ENCODE results near the gene UST. TPM values are rescaled to one million over a fixed set of nuclear protein-coding genes. Genes with fewer than 3 reads are reported as not detected.

Gene UST
- total and polyA plus RNA-seq, 2 of the 8 experiments (the other 6 are each of a cell fraction or from before 2014, with no cell fraction given), result 13.5 to 34.5 TPM

DNA sequence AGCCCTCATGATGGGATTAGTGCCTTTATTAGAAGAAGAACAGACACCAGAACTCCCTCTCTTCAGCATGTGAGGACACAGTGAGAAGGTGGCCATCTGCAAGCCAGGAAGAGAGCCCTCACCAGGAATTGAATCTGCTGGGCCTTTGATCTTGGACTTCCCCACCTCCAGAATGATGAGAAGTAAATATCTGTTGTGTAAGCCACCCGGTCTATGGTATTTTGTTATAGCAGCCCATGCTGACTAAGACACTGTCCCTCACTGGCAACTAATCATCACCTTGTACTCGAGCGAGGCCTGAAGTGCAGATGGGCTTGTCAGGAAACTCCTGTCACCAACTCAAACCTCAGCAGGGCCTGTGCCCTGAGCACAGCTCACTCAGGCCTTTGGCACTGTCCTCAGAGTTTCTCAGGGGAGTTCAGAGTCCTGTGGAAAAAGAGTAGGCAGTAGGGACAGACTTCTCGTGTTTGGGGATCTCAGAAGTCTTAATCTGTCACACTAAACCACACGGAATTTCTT is 62.0 kb downstream of the UST start:
- Histone ChIP-seq H3K4me3 (ENCODE audit: extremely low read depth in 1 of 4, insufficient read depth in 2 of 4, low read depth in 3 of 4, low read length in 4 of 4) (no peak overlapping the region), H2BK120ac (replicated peaks; ENCODE audit: low read depth, low read length) (no peak overlapping the region), H3K14ac (ENCODE audit: insufficient read length) (no peak overlapping the region), H3K4me2 (ENCODE audit: insufficient read depth in 1 of 2, low read depth in 2 of 2, low read length in 2 of 2) (no peak overlapping the region), H2AFZ (ENCODE audit: low read length) (no peak overlapping the region), H2BK15ac (ENCODE audit: low read length) (no peak overlapping the region), H3K36me3 (ENCODE audit: control insufficient read depth in 2 of 4, insufficient read depth in 4 of 4, low read length in 3 of 4) (peaks cover 0 to 12% (median 2%) of the 10 kb centered on the region in 4 experiments; a peak in 3 of 8 replicates), H3K9ac (replicated peaks in 1 of 4; ENCODE audit: extremely low read depth in 1 of 4, low read depth in 3 of 4, low read length in 3 of 4) (no peak overlapping the region), H2BK20ac (ENCODE audit: low read length) (no peak overlapping the region), H4K8ac (ENCODE audit: extremely low read depth, insufficient read depth, low read length) (no peak overlapping the region), H4K5ac (ENCODE audit: insufficient read length, low read depth, low read length) (no peak overlapping the region), H2AK5ac (ENCODE audit: low read depth, low read length) (no peak overlapping the region), H4K20me1 (replicated peaks in 1 of 2; ENCODE audit: control insufficient read depth in 1 of 2, insufficient read depth in 2 of 2, low read length in 2 of 2) (peaks cover 0 to 7% of the 10 kb centered on the region in 2 experiments), H3K18ac (ENCODE audit: extremely low read depth, low read length) (no peak overlapping the region), H3K23ac (ENCODE audit: insufficient read length) (no peak overlapping the region), H2BK5ac (ENCODE audit: low read depth, low read length) (no peak overlapping the region), H3K56ac (replicated peaks; ENCODE audit: insufficient read length, low read depth, low read length) (no peak overlapping the region), H3K9me3 (ENCODE audit: insufficient read depth in 2 of 2, low read depth in 1 of 2, low read length in 1 of 2) (peaks cover 0 to 8% of the 10 kb centered on the region in 2 experiments; a peak in 2 of 4 replicates), H3K4ac (replicated peaks; ENCODE audit: insufficient read length, low read depth, low read length) (no peak overlapping the region), H4K91ac (replicated peaks; ENCODE audit: insufficient read length, low read length) (no peak overlapping the region), H3K4me1 (replicated peaks in 1 of 4; ENCODE audit: control insufficient read depth in 3 of 4, insufficient read depth in 4 of 4, low read length in 3 of 4) (peaks cover 3 to 10% (median 5%) of the 10 kb centered on the region in 4 experiments; a peak in 5 of 7 replicates), H3K27ac (ENCODE audit: low read depth, low read length) (no peak overlapping the region), H3K27me3 (replicated peaks in 1 of 4; ENCODE audit: control insufficient read depth in 3 of 4, extremely low read depth in 1 of 4, insufficient read depth in 3 of 4, low read length in 3 of 4) (no peaks in the 10 kb centered on the region), H2BK12ac (ENCODE audit: low read depth, low read length) (no peak overlapping the region), H3K79me1 (ENCODE audit: low read depth, low read length) (peaks cover 9% of the 10 kb centered on the region), H3K79me2 (ENCODE audit: control insufficient read depth in 1 of 2, insufficient read depth in 2 of 2, low read length in 2 of 2) (peaks cover 14 to 95% of the 10 kb centered on the region in 2 experiments), H3K23me2 (ENCODE audit: low read depth, low read length) (no peaks in the 10 kb centered on the region)
- no peak for DNase-seq (ENCODE audit: low read depth in 1 of 2, low spot score in 2 of 2)
- POLR2A ChIA-PET (ENCODE audit: partially characterized antibody), result interaction anchor here (1.2 kb wide), 1 partner anchor 8 kb away, joined by 3 read pairs; no protein-coding TSS in a partner anchor
- CTCF ChIA-PET (ENCODE audit: partially characterized antibody), result interaction anchor here (0.6 kb wide), 2 partner anchors 164 to 214 kb away, joined by 3 read pairs; no protein-coding TSS in a partner anchor
- 87% methylated on average over 5 of the region's 5 CpGs; no CpG with 5 or more reads in 1 of the 2 experiments for WGBS, 2 experiments (ENCODE audit: extremely low coverage in 1 of 2, insufficient coverage in 1 of 2, insufficient read length in 1 of 2, insufficient replicate concordance in 2 of 2, low coverage in 1 of 2, low lambda C conversion rate in 2 of 2, missing lambda C conversion rate in 1 of 2)
- no peak for FAIRE-seq
- TF ChIP-seq CTCF (IDR thresholded peaks at IDR 0.05; ENCODE audit: control extremely low read depth in 1 of 3, insufficient read depth in 1 of 3, low read depth in 1 of 3, low read length in 3 of 3) (no peak), RNF2 (IDR thresholded peaks at IDR 0.05; ENCODE audit: borderline replicate concordance, low read depth, low read length, missing control alignments, poor library complexity, severe bottlenecking) (no peak), BCL11A (IDR thresholded peaks at IDR 0.05; ENCODE audit: low read depth in 2 of 2, low read length in 2 of 2) (no peak), POLR2A (IDR thresholded peaks at IDR 0.05; ENCODE audit: control extremely low read depth in 1 of 2, low read depth in 2 of 2, low read length in 2 of 2) (no peak), EGR1 (IDR thresholded peaks at IDR 0.05; ENCODE audit: borderline replicate concordance, low read depth, low read length) (no peak), SP4 (IDR thresholded peaks at IDR 0.05; ENCODE audit: low read length) (no peak), SIRT6 (IDR thresholded peaks at IDR 0.05; ENCODE audit: low read length) (no peak), KDM5A (IDR thresholded peaks at IDR 0.05; ENCODE audit: low read length) (no peak), RFX5 (IDR thresholded peaks at IDR 0.05; ENCODE audit: borderline replicate concordance, low read depth, low read length) (no peak), JUND (IDR thresholded peaks at IDR 0.05; ENCODE audit: low read length) (no peak), GABPA (IDR thresholded peaks at IDR 0.05; ENCODE audit: borderline replicate concordance, insufficient read depth, low read length) (no peak)

Measured in H1 (cell line).